BJ (cell line): Measurements from ENCODE around the gene RPS8. TPM values are rescaled to one million over a fixed set of nuclear protein-coding genes. Genes with fewer than 3 reads are reported as not detected.

Experiments
- CTCF ChIA-PET: fragments of 350-600 bp; formaldehyde crosslinking; extraction: SDS; loops from one replicate; lab custom pipeline; 2021; ENCODE audit warnings: antibody characterized with exemption, inconsistent platforms; lab: Yijun Ruan, JAX
- POLR2A ChIA-PET: fragments of 300-600 bp; sonication (Branson Sonifier 250); formaldehyde crosslinking; extraction: SDS; loops from one replicate; lab custom pipeline; 2021; ENCODE audit warnings: antibody characterized with exemption; lab: Charles Lee
- DNase-seq: peaks from one replicate; pipeline ENCODE4 v3.0.0-alpha.2; 2011; ENCODE audit warnings: low read depth
- H3K27me3 ChIP-seq: 2 replicates; pipeline ENCODE4 v1.6.0; 2011; ENCODE audit warnings: low read length; ENCODE audit not compliant: control insufficient read depth, insufficient read depth
- H3K36me3 ChIP-seq: 2 replicates; pipeline ENCODE4 v1.5.1; 2011; ENCODE audit warnings: low read length; ENCODE audit not compliant: control insufficient read depth, insufficient read depth
- H3K4me3 ChIP-seq: 2 replicates; pipeline ENCODE4 v1.5.1; 2011; ENCODE audit warnings: low read depth, mild to moderate bottlenecking, control low read depth, low read length
- CTCF ChIP-seq: IDR thresholded peaks from 2 replicates; pipeline ENCODE4 v1.5.1; 2011; ENCODE audit warnings: low read depth, mild to moderate bottlenecking, control low read depth, inconsistent platforms, low read length, moderate library complexity; ENCODE audit not compliant: insufficient read depth
- polyA plus RNA-seq: library from polyadenylated mRNA; depleted of rRNA; stranded (reverse); fragments of >200 nt; gene quantifications from 2 replicates; pipeline ENCODE4 v1.2.3, GENCODE V29; 2011

Gene RPS8
- polyA plus RNA-seq, 1 experiment: 3,306 TPM

GRCh38 chr1:44778705-44779576, 3.6 kb downstream of the RPS8 start:
- ChIA-PET CTCF (interaction anchor here (1.0 kb wide), 1 partner anchor 8 kb away, joined by 4 read pairs; no protein-coding TSS in a partner anchor), POLR2A (no interaction called here)
- H3K27me3 ChIP-seq: no peaks in the 10 kb centered on the region
- H3K4me3 ChIP-seq: no peak overlapping the region
- H3K36me3 ChIP-seq: peaks cover 25% of the 10 kb centered on the region
- TF ChIP-seq CTCF: no peak
- no peak for DNase-seq

- ChIA-PET CTCF (interaction anchor here (1.1 kb wide), 1 partner anchor 12 kb away, joined by 5 read pairs; no protein-coding TSS in a partner anchor), POLR2A (no interaction called here)
These were observed 5.3 kb downstream of the RPS8 start for GRCh38 chr1:44780583-44781121.

GRCh38 chr1:44783697-44784093, 8.4 kb downstream of the RPS8 start:
- Histone ChIP-seq H3K27me3 (no peaks in the 10 kb centered on the region), H3K4me3 (peak overlapping the region; percentile 24), H3K36me3 (peaks cover 11% of the 10 kb centered on the region)
- no peak for DNase-seq
- no peak for TF ChIP-seq CTCF
- ChIA-PET POLR2A (interaction anchor here (1.2 kb wide), 1 partner anchor 36 kb away, joined by 4 read pairs; no protein-coding TSS in a partner anchor), CTCF (interaction anchor here (0.7 to 3.4 kb wide), 4 partner anchors 9 to 231 kb away, joined by 3 to 10 read pairs (median 5); no protein-coding TSS in a partner anchor)

More at GRCh38 chr1:44780583-44781121, 5.3 kb downstream of the RPS8 start:
- Histone ChIP-seq H3K27me3 (no peaks in the 10 kb centered on the region), H3K4me3 (no peak overlapping the region), H3K36me3 (peaks cover 25% of the 10 kb centered on the region)
- no peak for DNase-seq
- TF ChIP-seq CTCF: no peak

GRCh38 chr1:44784094-44785028, 9.0 kb downstream of the RPS8 start:
- Histone ChIP-seq H3K4me3 (peak overlapping the region; percentile 24), H3K36me3 (peaks cover 9% of the 10 kb centered on the region), H3K27me3 (no peaks in the 10 kb centered on the region)
- TF ChIP-seq CTCF: 0 out of 2 replicates have a peak, but pooled peaks have one; percentile 11
- ChIA-PET POLR2A (interaction anchor here (1.2 kb wide), 1 partner anchor 35 kb away, joined by 4 read pairs; no protein-coding TSS in a partner anchor), CTCF (interaction anchor here (0.7 to 3.4 kb wide), 11 partner anchors 8 to 230 kb away, joined by 3 to 10 read pairs (median 4); partner anchors contain the start of gene BTBD19)
- no peak for DNase-seq
